Body of pancreas (tissue), 4 donors: Measurements from ENCODE around the gene PSG6.
"Not testable (repeated sequence)": the region's sequence is repeated elsewhere in the genome, so short reads cannot be mapped to it uniquely, and the experiment has no call there.

Source experiments
- CTCF ChIP-seq, 7 experiments: fragments of 450-650 bp in 4 of 7; fragments of 200-600 bp in 3 of 7; sonication (generic) in 3 of 7; IDR thresholded peaks; one replicate each; pipeline ENCODE4 v1.5.1; 2016 to 2019; ENCODE audit warnings: antibody characterized with exemption in 7 of 7
- POLR2A ChIP-seq, 3 donors: fragments of 450-650 bp; IDR thresholded peaks; one replicate each; pipeline ENCODE4 v1.6.1; 2016; ENCODE audit warnings: antibody characterized with exemption in 3 of 3, mild to moderate bottlenecking in 2 of 3

- TF ChIP-seq CTCF, POLR2A (IDR thresholded peaks at IDR 0.05): not testable (repeated sequence)
These were observed 11.5 kb downstream of the PSG6 start for GRCh38 chr19:42906162-42906561.
